PC-3 (cell line): ENCODE results near the gene CNPY1. TPM values are rescaled to one million over a fixed set of nuclear protein-coding genes. Genes with fewer than 3 reads are reported as not detected.

ENCODE experiments used
- ATAC-seq: fragments of 200-7000 bp; cut with Tn5 transposase; 2 replicates; pipeline ENCODE4 v1.9.1; 2020; ENCODE audit warnings: mild to moderate bottlenecking, moderate library complexity
- BruUV-seq: library from RNA; stranded (reverse); fragments of 400-500 nt; replicated peaks from 2 replicates; lab custom pipeline; 2021; lab: Mats Ljungman, UMichigan
- CTCF ChIA-PET: fragments of 300-600 bp; sonication (Branson Sonifier 250); formaldehyde crosslinking; loops from one replicate; lab custom pipeline; 2022; ENCODE audit warnings: antibody characterized with exemption; lab: Charles Lee
- POLR2A ChIA-PET: fragments of 300-600 bp; sonication (Branson Sonifier 250); formaldehyde crosslinking; loops from one replicate; lab custom pipeline; 2022; ENCODE audit warnings: antibody characterized with exemption; ENCODE audit not compliant: unreplicated experiment; lab: Charles Lee
- DNase-seq: peaks from one replicate; pipeline ENCODE4 v3.0.0-alpha.2; 2015
- H2AFZ ChIP-seq: fragments of 300-600 bp; sonication (generic); 2 replicates; pipeline ENCODE4 v1.6.0; 2016; ENCODE audit warnings: antibody characterized with exemption, low read length
- H3F3A ChIP-seq: fragments of 300-600 bp; sonication (generic); one replicate; pipeline ENCODE4 v1.6.0; 2017; ENCODE audit warnings: antibody characterized with exemption, low read length, control low read depth, mild to moderate bottlenecking; ENCODE audit not compliant: unreplicated experiment
- H3K27ac ChIP-seq: fragments of 300-600 bp; sonication (generic); 2 replicates; pipeline ENCODE4 v1.5.1; 2016; ENCODE audit warnings: mild to moderate bottlenecking, low read length
- H3K27me3 ChIP-seq: fragments of 300-600 bp; sonication (generic); 2 replicates; pipeline ENCODE4 v1.6.1; 2016; ENCODE audit warnings: low read length, mixed read lengths
- H3K36me3 ChIP-seq: fragments of 300-600 bp; sonication (generic); 2 replicates; pipeline ENCODE4 v1.6.1; 2016; ENCODE audit warnings: low read depth, mixed run types, low read length, mixed read lengths
- H3K4me1 ChIP-seq: fragments of 300-600 bp; sonication (generic); 2 replicates; pipeline ENCODE4 v1.5.1; 2016; ENCODE audit warnings: low read length; ENCODE audit not compliant: insufficient read depth
- H3K4me2 ChIP-seq: fragments of 300-600 bp; sonication (generic); 2 replicates; pipeline ENCODE4 v1.6.0; 2016; ENCODE audit warnings: low read length
- H3K4me3 ChIP-seq: fragments of 300-600 bp; sonication (generic); 2 replicates; pipeline ENCODE4 v1.5.1; 2016; ENCODE audit warnings: mild to moderate bottlenecking, low read length, mixed read lengths
- H3K79me2 ChIP-seq: fragments of 300-600 bp; sonication (generic); 2 replicates; pipeline ENCODE4 v1.6.1; 2017; ENCODE audit warnings: low read length, mixed read lengths
- H3K9ac ChIP-seq: fragments of 300-600 bp; sonication (generic); 2 replicates; pipeline ENCODE4 v1.6.0; 2016; ENCODE audit warnings: mild to moderate bottlenecking, low read length
- H3K9me2 ChIP-seq: fragments of 300-600 bp; sonication (generic); replicated peaks from 2 replicates; pipeline ENCODE4 v1.6.1; 2016; ENCODE audit warnings: mixed run types, low read length, mixed read lengths
- H3K9me3 ChIP-seq: fragments of 300-600 bp; sonication (generic); 2 replicates; pipeline ENCODE4 v1.6.1; 2016; ENCODE audit warnings: low read length, mixed read lengths
- H4K20me1 ChIP-seq: fragments of 300-600 bp; sonication (generic); 2 replicates; pipeline ENCODE4 v1.6.1; 2016; ENCODE audit warnings: low read length, mixed read lengths
- CTCF ChIP-seq: fragments of 300-600 bp; sonication (generic); conservative IDR thresholded peaks from 2 replicates; pipeline ENCODE4 v1.5.1; 2017; ENCODE audit warnings: antibody characterized with exemption, low read depth, mild to moderate bottlenecking, low read length
- EZH2 ChIP-seq: fragments of 300-600 bp; sonication (generic); IDR thresholded peaks from one replicate; pipeline ENCODE4 v1.6.1; 2017; ENCODE audit warnings: antibody characterized with exemption, mild to moderate bottlenecking, low read length; ENCODE audit not compliant: unreplicated experiment
- EZH2phosphoT487 ChIP-seq: fragments of 300-600 bp; sonication (generic); IDR thresholded peaks from 2 replicates; pipeline ENCODE4 v1.6.1; 2018; ENCODE audit warnings: mild to moderate bottlenecking, antibody characterized with exemption, low read length, borderline replicate concordance
- intact Hi-C: fragments of 100-400 bp; cut with micrococcal nuclease; formaldehyde crosslinking; loops from 2 replicates; pipeline ENCODE4 v1.9.0; 2023
- total RNA-seq: library from RNA; depleted of rRNA; stranded (reverse); fragments of >200 nt; gene quantifications from 2 replicates; pipeline ENCODE4 v1.2.3, GENCODE V29; 2014

Gene CNPY1
- total RNA-seq, 1 experiment from 2014 or later: not detected

- intact Hi-C loops: no loop called here
- H3K36me3 ChIP-seq: no peaks in the 10 kb centered on the region
- H3K4me2 ChIP-seq: no peak overlapping the region
- no peaks in the 10 kb centered on the region for H3K9me2 ChIP-seq
- DNase-seq (no peak), ATAC-seq (no peak)
- TF ChIP-seq EZH2phosphoT487: no peak
- no peak for TF ChIP-seq EZH2
- TF ChIP-seq CTCF: no peak
- peaks cover 23% of the 10 kb centered on the region for H3K27me3 ChIP-seq
- H4K20me1 ChIP-seq: no peaks in the 10 kb centered on the region
- H3K79me2 ChIP-seq: no peaks in the 10 kb centered on the region
- H3K4me1 ChIP-seq: no peaks in the 10 kb centered on the region
- no peak overlapping the region for H3K27ac ChIP-seq
- H2AFZ ChIP-seq: no peak overlapping the region
- POLR2A ChIA-PET: no interaction called here
- H3F3A ChIP-seq: no peaks in the 10 kb centered on the region
- CTCF ChIA-PET: no interaction called here
- no peak overlapping the region for H3K4me3 ChIP-seq
- H3K9ac ChIP-seq: no peak overlapping the region
- BruUV-seq: no TSS peak
- H3K9me3 ChIP-seq: no peaks in the 10 kb centered on the region
Observed at GRCh38 chr7:155466142-155466813, 80.1 kb downstream of the CNPY1 start.

GRCh38 chr7:155465761-155466141, 80.6 kb downstream of the CNPY1 start:
- Histone ChIP-seq H3K4me1 (no peaks in the 10 kb centered on the region), H3K4me3 (no peak overlapping the region), H3K27ac (no peak overlapping the region), H3K79me2 (no peaks in the 10 kb centered on the region), H3F3A (no peaks in the 10 kb centered on the region), H3K9me3 (no peaks in the 10 kb centered on the region), H3K4me2 (no peak overlapping the region), H3K27me3 (peaks cover 22% of the 10 kb centered on the region), H3K36me3 (no peaks in the 10 kb centered on the region), H2AFZ (no peak overlapping the region), H3K9me2 (no peaks in the 10 kb centered on the region), H4K20me1 (no peaks in the 10 kb centered on the region), H3K9ac (no peak overlapping the region)
- intact Hi-C loops: no loop called here
- TF ChIP-seq CTCF: no peak
- no peak for TF ChIP-seq EZH2phosphoT487
- no peak for TF ChIP-seq EZH2
- POLR2A ChIA-PET: no interaction called here
- CTCF ChIA-PET: no interaction called here
- BruUV-seq: no TSS peak
- ATAC-seq (no peak), DNase-seq (no peak)

- DNase-seq: no peak
- Histone ChIP-seq H3K27me3 (peaks cover 16% of the 10 kb centered on the region), H3K9me3 (no peaks in the 10 kb centered on the region), H3F3A (no peaks in the 10 kb centered on the region), H3K4me3 (no peak overlapping the region), H3K4me1 (no peaks in the 10 kb centered on the region), H3K79me2 (no peaks in the 10 kb centered on the region), H3K9me2 (no peaks in the 10 kb centered on the region), H3K27ac (no peak overlapping the region), H3K4me2 (no peak overlapping the region), H4K20me1 (no peaks in the 10 kb centered on the region), H2AFZ (no peak overlapping the region), H3K9ac (no peak overlapping the region), H3K36me3 (no peaks in the 10 kb centered on the region)
- ChIA-PET POLR2A (no interaction called here), CTCF (no interaction called here)
- TF ChIP-seq EZH2phosphoT487 (no peak), EZH2 (no peak), CTCF (no peak)
- no peak for ATAC-seq
- intact Hi-C loops: no loop called here
- no TSS peak for BruUV-seq
Observed at GRCh38 chr7:155464948-155465739, 81.2 kb downstream of the CNPY1 start.
